HT1080 (cell line): Measurements from ENCODE around the gene MOB2. TPM values are rescaled to one million over a fixed set of nuclear protein-coding genes. Genes with fewer than 3 reads are reported as not detected.

ENCODE experiments used
- DNase-seq: peaks from one replicate; pipeline ENCODE4 v3.0.0-alpha.2; 2015; ENCODE audit warnings: low read depth
- total RNA-seq: library from RNA; depleted of rRNA; stranded (reverse); fragments of >200 nt; shearing (Covaris generic); gene quantifications from 2 replicates; pipeline ENCODE4 v1.2.3, GENCODE V29; 2014

MOB2 gene
- total RNA-seq, 1 experiment from 2014 or later: 38.7 TPM

DNA sequence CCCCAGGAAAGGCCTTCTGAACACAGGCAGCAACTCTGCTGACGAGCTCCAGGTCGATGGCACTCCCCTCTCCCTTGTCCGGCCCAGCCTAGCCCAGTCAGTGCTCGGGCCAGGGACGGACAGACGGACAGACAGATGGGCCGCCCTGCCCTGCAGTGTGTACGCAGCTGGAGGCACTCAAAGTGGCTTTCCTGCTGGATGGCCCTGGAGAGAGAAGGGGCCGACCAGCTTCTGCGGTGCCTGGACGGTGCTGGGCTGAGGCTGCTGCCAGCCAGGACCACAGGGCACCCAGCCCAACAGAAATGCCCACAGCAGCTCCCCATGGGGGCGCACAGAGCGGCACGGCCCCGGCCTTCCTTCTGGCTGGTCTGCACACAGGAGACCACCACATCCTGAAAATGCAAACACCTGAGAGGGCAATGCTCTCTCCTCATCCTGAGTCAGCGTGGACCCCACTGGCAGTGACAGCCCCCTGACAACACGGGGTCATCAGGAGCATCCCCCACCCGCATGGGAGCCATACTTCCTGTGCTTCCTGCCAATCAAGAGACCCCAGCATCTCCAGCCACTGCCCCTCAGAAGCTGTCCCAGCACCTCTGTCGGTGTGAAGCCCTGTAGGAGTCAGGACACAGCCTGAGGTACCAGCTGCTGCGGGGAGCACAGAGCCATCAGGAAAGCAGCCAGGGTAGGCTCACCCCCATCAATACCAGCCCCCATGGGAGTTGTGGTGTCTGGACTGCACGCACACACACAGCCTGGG is 692 bp upstream of the MOB2 start:
- no peak for DNase-seq

DNA sequence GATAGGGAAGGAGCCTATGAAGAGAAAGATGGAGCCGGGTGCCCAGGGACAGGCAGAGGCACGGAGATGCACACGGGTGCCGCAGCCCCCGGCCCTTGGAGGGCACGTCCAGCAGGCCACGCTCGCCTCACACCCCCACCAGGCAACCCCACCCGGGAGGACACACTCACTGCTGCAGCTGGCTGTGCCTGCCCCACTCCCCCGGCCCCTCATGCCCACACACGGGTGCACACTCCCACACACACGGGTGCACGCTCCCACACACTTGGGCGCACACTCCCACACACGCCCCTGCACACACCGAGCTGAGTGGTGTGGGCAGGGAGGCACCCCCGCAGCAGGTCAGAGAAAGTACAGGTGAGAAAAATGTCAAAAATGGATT is 1.1 kb downstream of the MOB2 start:
- no peak for DNase-seq

GRCh38 chr11:1484695-1485503 is 1.7 kb downstream of the MOB2 start:
- DNase-seq: no peak

DNA sequence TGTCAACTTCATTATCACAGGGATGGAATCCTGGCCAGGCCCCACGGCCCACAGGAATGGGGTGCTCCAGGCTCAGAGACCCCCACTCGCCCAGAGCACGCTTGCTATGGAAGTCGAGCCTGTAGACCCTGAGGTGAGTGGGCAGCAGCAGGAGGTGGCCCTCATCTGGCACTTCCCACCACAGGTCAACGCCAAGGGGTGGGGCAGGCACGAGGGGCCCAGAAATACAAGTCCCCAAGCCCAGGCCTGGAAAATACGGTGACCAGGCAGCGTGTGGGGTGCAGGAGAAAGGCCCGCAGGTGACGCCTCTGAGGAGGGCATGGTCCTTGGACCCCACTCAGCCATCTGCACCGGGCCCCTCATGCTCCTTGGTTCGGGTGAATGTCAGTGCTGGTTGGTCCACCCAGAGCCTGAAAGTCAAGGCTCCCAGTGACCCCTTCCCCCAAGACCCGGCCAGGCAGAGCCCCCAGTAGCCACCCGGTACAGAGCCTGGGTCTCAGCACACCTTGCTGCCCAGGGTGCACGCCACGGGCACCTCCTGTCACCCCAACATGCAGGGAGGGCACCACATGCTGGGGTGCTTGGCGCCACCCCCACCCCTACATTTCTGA is 2.4 kb downstream of the MOB2 start:
- DNase-seq: no peak

GRCh38 chr11:1483445-1483961 is 3.1 kb downstream of the MOB2 start:
- no peak for DNase-seq

- DNase-seq: no peak
Observed at GRCh38 chr11:1482581-1483444, 3.8 kb downstream of the MOB2 start.

DNA sequence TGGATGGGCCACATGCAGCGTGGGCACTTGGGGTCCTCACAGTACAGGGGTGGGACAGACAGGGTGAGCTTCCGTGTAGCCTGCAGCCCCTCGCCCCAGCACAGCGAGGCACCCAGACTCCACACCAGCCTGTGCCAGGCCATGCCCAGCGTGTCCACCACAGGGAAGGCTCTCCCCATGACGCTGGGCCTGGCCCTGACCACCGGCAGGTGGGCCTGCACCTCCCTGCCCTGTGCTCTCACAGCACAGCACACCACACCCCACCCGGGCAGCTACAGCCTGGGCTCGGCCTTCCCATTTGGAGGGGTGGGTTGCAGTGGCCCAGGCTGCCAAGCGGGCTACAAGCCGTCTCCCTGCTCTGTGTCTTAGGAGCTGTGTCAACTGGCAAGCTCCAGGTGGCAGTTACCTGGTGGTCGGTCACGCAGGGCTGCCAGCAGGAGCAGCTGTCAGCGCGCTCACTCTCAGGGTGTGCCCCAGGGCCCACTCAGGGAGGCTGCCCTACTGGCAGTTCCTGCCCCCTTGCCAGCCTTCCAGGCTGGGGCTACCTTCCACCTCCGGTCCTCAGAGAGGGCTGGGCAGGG is 4.6 kb downstream of the MOB2 start:
- DNase-seq: no peak

DNA sequence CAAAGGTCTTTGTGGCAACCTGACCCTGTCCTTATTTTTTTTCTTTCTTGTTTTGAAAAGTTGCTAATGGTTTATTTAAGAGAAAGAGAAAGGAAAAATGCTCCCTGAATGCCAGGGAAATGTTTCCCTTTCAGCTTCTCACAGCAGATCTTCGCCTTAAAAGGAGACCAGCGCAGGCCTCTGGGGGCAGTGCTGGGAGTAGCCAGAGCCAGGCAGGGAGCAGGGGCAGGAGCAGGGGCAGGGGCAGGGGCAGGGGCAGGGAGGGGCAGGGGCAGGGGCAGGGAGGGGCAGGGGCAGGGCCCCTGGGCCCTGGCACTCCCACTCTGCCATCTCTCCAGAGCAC is 5.1 kb downstream of the MOB2 start:
- no peak for DNase-seq

DNA sequence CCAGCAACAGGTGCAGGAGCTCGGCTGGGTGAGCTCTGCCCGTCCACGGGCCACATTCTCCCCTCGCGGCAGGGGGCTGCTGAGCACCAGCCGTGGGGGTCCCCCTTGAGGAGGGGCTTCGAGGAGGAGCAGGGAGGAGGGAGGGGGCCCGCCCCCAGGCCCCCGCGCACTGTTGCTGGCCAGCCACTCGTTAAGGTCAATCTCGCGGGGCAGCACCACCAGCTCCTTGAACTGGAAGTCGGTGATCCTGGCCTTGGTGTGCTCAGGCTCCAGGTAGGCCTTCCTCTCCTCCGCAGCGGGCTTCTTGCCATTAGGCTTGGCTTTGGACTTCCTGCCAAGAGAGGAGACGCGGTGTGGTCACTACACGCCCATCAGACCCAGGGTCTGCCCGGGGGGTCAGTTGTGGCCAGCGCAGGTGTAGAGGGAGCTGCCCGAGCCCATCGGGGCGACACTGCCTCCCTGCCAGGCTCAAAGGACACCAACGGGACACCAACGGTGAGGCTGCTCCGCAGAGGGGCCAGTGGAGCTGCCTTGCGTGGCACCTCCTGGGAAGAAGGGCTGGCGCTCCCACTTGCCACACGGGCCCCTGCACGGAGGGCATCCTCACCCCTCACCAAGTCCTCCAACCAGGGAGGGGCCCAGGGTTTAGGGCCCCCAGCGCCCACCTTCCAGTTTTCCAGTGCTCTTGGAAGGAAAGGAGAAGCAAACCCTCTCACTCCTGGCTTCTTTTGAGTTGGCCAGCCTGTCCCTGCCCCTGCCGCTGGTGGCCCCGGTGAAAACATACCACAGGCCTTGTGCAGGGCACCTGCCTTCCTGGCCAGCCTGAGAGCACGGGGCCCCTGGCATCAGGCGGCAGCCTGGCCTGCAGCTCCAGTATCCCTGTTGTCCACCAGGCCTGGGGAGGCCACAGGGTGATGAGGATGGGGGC is 5.8 kb downstream of the MOB2 start:
- DNase-seq: no peak

- no peak for DNase-seq
Observed at GRCh38 chr11:1480191-1480554, 6.4 kb downstream of the MOB2 start.

- DNase-seq: no peak
Observed at GRCh38 chr11:1479678-1480118, 6.9 kb downstream of the MOB2 start.

DNA sequence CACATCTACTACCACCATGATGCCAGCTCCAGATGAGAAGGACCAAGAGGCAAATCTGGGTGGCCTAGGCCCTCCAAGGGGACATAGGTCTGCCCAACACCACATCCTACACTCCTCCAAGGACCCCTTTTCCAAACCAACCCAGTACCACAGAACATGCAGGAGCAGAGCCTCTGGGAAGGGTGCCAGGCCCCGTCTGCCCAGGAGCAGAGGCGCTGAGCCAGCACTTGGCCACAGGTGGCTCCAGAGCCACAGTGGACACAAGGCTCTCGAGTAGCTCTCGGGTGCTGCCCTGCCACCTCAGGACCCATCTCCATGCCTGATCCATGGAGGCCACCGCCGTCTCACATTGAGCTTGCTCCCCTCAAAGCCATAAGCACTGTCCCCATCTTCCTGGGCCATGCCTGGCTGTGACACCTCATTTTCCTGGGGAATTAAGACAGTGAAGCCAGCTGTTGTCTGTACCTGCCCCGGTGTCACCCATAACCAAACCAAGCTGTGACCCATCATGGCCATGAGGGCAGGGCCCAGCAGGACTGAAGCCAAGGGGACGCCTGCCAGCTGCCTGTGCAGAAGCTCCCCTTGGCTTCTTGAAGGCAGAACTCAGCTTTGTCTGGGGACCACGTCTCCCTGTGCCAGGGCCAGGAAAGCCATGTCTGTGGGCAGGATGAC is 7.4 kb downstream of the MOB2 start:
- DNase-seq: no peak

DNA sequence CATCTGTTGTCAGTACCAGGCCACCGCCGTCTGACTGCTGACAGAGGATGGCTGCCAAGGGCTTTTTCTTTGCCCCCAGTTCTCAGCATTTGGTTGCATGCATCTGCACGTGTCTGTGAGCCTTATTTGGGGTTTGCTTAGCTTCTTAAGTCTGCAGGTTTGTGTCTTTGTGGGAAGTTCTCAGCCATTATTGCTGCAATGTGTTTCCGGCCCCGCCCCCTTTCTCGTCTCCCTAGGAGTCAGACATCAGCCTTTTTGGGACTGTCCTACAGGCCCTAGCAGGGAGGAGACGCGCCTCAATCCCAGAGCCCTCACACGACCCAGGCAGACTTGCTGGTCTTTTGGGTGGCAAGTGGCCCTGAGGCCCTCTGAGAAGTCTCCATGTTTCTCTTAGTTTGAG is 8.0 kb downstream of the MOB2 start:
- DNase-seq: no peak

- no peak for DNase-seq
Observed at GRCh38 chr11:1478011-1478410, 8.6 kb downstream of the MOB2 start.

DNA sequence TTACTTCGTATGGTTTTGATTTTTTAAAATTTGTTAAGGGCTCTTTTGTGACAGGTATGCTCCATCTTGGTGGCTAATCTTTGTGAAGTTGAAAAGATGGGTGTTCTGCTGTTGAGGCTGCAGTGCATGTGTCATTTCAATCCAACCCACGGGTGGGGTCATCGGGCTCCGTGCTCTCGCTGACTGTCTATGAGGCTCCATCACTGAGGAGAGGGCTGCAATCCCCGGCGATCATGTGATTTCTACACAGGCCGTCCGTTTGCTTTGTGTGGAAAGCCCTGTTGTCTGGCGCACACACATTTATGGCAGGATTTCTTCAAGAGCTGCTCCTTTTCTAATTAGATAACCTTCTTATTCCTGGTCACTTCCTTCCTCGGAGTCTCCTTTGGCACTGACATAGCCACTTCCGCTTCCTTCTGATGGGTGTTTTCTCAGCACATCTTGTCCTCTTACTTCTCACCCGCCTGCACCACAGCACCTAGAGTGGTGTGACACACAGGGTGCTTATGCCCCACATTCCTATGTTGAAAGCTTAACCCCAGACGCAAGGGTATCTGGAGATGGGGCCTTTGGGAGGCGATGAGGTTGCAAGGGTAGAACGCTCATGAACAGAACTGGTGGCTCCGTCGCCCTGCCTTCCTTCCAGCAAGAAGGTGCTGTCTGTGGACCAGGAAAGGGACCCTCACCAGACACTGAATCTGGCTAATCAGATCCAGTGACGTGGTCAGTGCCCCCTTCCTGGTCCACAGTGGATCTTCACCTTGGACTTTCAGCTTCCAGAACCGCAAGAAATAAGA is 9.4 kb downstream of the MOB2 start:
- no peak for DNase-seq

DNA sequence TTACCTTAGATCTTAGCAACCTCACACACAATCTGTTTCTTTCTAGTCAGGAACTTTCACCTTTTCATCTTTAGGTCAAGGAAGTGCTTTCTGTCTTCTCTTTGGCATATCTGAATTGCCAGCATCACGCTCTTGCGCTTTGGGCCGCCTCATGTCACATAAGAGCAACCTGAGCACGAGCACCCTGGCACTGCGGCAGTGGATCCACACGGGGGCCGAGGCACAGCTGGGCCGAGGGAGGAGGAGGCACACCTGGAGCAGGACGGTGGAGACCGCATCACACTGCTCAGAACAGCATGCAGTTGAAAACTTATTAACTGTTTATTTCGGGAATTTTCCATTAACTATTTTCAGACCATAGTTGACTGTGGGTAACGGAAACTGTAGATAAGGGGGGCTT is 10.7 kb downstream of the MOB2 start:
- DNase-seq: no peak

GRCh38 chr11:1473786-1474185 is 12.8 kb downstream of the MOB2 start:
- DNase-seq: no peak

GRCh38 chr11:1473011-1473628 is 13.5 kb downstream of the MOB2 start:
- no peak for DNase-seq
